ENCODE measurements around the gene ADORA3.

- TF ChIP-seq CTCF (IDR thresholded peaks at IDR 0.05; ENCODE audit: low read length) (no peak), EZH2 (optimal IDR thresholded peaks at IDR 0.05; ENCODE audit: low read depth, low read length) (no peak), EZH2phosphoT487 (IDR thresholded peaks at IDR 0.05; ENCODE audit: low read length) (no peak)
These were observed 5.8 kb downstream of the ADORA3 start for GRCh38 chr1:111497592-111497991.
